GM12878 (cell line): Measurements from ENCODE around the gene PLOD3. TPM values are rescaled to one million over a fixed set of nuclear protein-coding genes. Genes with fewer than 3 reads are reported as not detected.

Source experiments
- BCL11A ChIP-seq: IDR thresholded peaks from 2 replicates; pipeline ENCODE4 v1.6.1; 2011; ENCODE audit warnings: low read depth, low read length
- BHLHE40 ChIP-seq, 2 experiments: fragments of 450-650 bp in 1 of 2; IDR thresholded peaks; 2 replicates each; pipeline ENCODE4 v1.6.1; 2011 to 2017; ENCODE audit warnings: low read depth in 2 of 2, borderline replicate concordance in 1 of 2, improper control_type of control experiment in 1 of 2, low read length in 1 of 2, mild to moderate bottlenecking in 1 of 2
- E2F4 ChIP-seq: IDR thresholded peaks from 2 replicates; pipeline ENCODE4 v1.6.1; 2012; ENCODE audit warnings: low read depth, low read length, improper control_type of control experiment
- EP300 ChIP-seq, 2 experiments: fragments of 150-350 bp in 1 of 2; IDR thresholded peaks; 2 replicates each; pipeline ENCODE4 v1.6.1; 2011 to 2012; ENCODE audit warnings: low read depth in 2 of 2, low read length in 2 of 2, borderline replicate concordance in 1 of 2, improper control_type of control experiment in 1 of 2, inconsistent platforms in 1 of 2; ENCODE audit not compliant: control insufficient read depth in 1 of 2
- ETV6 ChIP-seq, 2 experiments: fragments of 450-650 bp in 1 of 2; IDR thresholded peaks in 1 of 2; conservative IDR thresholded peaks in 1 of 2; 2 replicates each; pipeline ENCODE4 v1.6.1; 2014; ENCODE audit warnings: antibody characterized with exemption in 1 of 2, borderline replicate concordance in 1 of 2, low read depth in 1 of 2, mild to moderate bottlenecking in 1 of 2, moderate library complexity in 1 of 2
- FOS ChIP-seq: IDR thresholded peaks from 3 replicates; pipeline ENCODE4 v1.6.1; 2011; ENCODE audit warnings: borderline replicate concordance; ENCODE audit not compliant: insufficient read length; ENCODE audit errors: extremely low read depth
- IKZF1 ChIP-seq: fragments of 450-650 bp; conservative IDR thresholded peaks from 2 replicates; pipeline ENCODE4 v1.6.1; 2017; ENCODE audit warnings: antibody characterized with exemption, mild to moderate bottlenecking
- JUNB ChIP-seq: IDR thresholded peaks from 2 replicates; pipeline ENCODE4 v1.6.1; 2016; ENCODE audit warnings: antibody characterized with exemption, mild to moderate bottlenecking
- KAT2A ChIP-seq: conservative IDR thresholded peaks from 2 replicates; pipeline ENCODE4 v1.6.1; 2011; ENCODE audit warnings: low read depth, low read length; ENCODE audit not compliant: control insufficient read depth
- NBN ChIP-seq: fragments of 450-650 bp; IDR thresholded peaks from 2 replicates; pipeline ENCODE4 v1.6.1; 2016
- NKRF ChIP-seq: fragments of 450-650 bp; conservative IDR thresholded peaks from 2 replicates; pipeline ENCODE4 v1.6.1; 2017; ENCODE audit warnings: mild to moderate bottlenecking, moderate library complexity
- NR2F1 ChIP-seq: fragments of 450-650 bp; conservative IDR thresholded peaks from 2 replicates; pipeline ENCODE4 v1.6.1; 2017; ENCODE audit warnings: mild to moderate bottlenecking
- POLR2A ChIP-seq: IDR thresholded peaks from 2 replicates; pipeline ENCODE4 v1.6.1; 2011; ENCODE audit warnings: low read depth, mild to moderate bottlenecking, low read length
- TAF1 ChIP-seq: IDR thresholded peaks from 2 replicates; pipeline ENCODE4 v1.6.1; 2011; ENCODE audit warnings: mild to moderate bottlenecking, low read depth, low read length, borderline replicate concordance
- TCF12 ChIP-seq: IDR thresholded peaks from 2 replicates; pipeline ENCODE4 v1.6.1; 2011; ENCODE audit warnings: low read depth, mild to moderate bottlenecking, low read length
- polyA plus RNA-seq, 11 experiments: library from polyadenylated mRNA; depleted of rRNA in 4 of 11; unstranded in 6 of 11; stranded (reverse) in 5 of 11; fragments of >200 nt; fragmentation: Nextera tagmentation in 4 of 11; fragmentation: Illumina TruSeq in 1 of 11; extraction: Ambion mirVana in 4 of 11; extraction: Trizol in 1 of 11; gene quantifications; 1 replicate in 1 of 11; 2 replicates in 10 of 11; pipeline versions ENCODE4 v1.2.1 to v1.2.3, GENCODE V29; 2011 to 2016; ENCODE audit warnings: inconsistent platforms in 2 of 11, missing spikeins in 2 of 11, low read depth in 1 of 11
- total RNA-seq, 4 experiments: library from RNA; depleted of rRNA in 3 of 4; stranded (reverse); fragments of >200 nt in 3 of 4; fragmentation: Illumina TruSeq in 1 of 4; extraction: Trizol in 1 of 4; gene quantifications; 2 replicates each; pipeline versions ENCODE4 v1.2.1 to v1.2.3, GENCODE V29; 2013 to 2021

Gene PLOD3
- total and polyA plus RNA-seq, 10 of the 15 experiments (the other 5 are each of a cell fraction or from before 2014, with no cell fraction given): 0.53 to 27.8 (median 15.1) TPM

- no peak for TF ChIP-seq E2F4
- TF ChIP-seq NR2F1: no peak
- no peak for TF ChIP-seq BCL11A
- TF ChIP-seq FOS: no peak
- no peak for TF ChIP-seq EP300 (IDR thresholded peaks at IDR 0.05; ENCODE audit: borderline replicate concordance in 1 of 2, control insufficient read depth in 1 of 2, low read depth in 2 of 2, low read length in 2 of 2)
- TF ChIP-seq TAF1: no peak
- TF ChIP-seq TCF12: peak; percentile 48; the same call in 1 of the 2 replicates
- no peak for TF ChIP-seq NKRF
- no peak for TF ChIP-seq NBN
- TF ChIP-seq JUNB: peak; percentile 78
- TF ChIP-seq IKZF1: no peak
- no peak for TF ChIP-seq KAT2A
- peak in 1 of 2 experiments; percentile 32; a peak in 1 of 4 replicates for TF ChIP-seq ETV6 (conservative IDR thresholded peaks at IDR 0.05 in 1 of 2, IDR thresholded peaks at IDR 0.05 in 1 of 2; ENCODE audit: borderline replicate concordance in 1 of 2, low read depth in 1 of 2)
- TF ChIP-seq POLR2A: no peak
- no peak for TF ChIP-seq BHLHE40 (IDR thresholded peaks at IDR 0.05; ENCODE audit: borderline replicate concordance in 1 of 2, low read depth in 2 of 2, low read length in 1 of 2)
Observed at GRCh38 chr7:101250324-101250723, 32.9 kb upstream of the PLOD3 start (continued).
